ENCODE results near the gene CDC42EP5.
"Not testable (repeated sequence)": the region's sequence is repeated elsewhere in the genome, so short reads cannot be mapped to it uniquely, and the experiment has no call there.

CDC42EP5 gene

DNA sequence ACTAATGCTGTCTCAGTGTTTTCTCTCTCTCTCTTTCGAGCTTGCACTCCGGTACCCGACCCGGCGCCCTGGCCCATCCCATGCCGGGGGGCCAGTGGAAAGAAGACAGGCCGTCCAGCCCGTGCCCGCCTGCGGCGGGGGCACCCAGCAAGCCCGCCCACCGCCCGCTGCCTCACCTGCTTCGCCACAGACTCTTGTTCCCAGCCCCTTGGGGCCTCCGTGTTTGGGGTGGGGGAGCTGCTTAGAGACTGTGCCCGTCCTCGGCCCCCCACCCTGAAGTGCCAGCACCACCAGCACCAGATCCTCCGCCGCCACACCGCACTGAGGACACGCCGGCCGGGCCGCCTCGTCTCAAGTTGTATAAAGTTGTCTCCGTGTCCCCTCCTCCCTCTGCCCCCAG is 11.9 kb downstream of the CDC42EP5 start:
- DNase-seq: no peak

DNA sequence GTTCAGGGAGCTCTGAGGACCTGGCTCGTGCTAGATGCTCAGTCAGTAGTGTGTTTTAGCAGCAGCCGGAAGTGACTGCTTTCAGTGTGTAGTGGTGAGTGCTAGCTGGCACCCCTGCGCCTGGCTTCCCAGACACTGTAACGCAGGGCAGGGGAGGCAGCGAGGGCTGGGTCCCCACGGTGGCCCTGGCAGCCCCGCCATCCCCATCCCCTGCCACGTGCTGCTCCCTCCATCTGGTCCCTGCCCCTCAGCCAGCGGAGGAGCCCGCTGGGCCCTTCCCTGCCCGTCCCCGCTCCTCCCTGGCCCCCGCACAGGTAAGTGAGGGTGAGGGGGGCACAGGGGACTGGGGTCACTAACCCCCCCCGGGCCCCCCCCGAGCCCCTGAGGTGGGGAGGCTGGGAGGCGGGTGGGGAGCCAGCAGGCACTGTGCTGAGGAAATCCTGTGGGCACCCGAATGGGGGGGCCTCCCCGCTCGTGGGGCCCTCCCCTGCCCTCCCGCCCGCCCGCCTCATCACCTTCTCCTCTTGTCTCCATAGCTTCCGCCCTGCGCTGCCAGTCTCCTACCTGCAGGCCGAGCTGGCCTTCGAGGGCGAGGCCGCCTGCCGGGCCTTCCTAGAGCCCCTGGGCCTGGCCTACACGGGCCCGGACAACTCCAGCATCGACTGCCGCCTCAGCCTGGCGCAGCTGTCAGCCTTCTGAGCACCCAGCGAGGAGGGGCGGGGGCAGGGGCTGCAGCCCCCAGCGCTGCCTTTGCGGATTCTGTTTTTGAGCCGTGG is 12.7 kb downstream of the CDC42EP5 start:
- no peak for DNase-seq

DNA sequence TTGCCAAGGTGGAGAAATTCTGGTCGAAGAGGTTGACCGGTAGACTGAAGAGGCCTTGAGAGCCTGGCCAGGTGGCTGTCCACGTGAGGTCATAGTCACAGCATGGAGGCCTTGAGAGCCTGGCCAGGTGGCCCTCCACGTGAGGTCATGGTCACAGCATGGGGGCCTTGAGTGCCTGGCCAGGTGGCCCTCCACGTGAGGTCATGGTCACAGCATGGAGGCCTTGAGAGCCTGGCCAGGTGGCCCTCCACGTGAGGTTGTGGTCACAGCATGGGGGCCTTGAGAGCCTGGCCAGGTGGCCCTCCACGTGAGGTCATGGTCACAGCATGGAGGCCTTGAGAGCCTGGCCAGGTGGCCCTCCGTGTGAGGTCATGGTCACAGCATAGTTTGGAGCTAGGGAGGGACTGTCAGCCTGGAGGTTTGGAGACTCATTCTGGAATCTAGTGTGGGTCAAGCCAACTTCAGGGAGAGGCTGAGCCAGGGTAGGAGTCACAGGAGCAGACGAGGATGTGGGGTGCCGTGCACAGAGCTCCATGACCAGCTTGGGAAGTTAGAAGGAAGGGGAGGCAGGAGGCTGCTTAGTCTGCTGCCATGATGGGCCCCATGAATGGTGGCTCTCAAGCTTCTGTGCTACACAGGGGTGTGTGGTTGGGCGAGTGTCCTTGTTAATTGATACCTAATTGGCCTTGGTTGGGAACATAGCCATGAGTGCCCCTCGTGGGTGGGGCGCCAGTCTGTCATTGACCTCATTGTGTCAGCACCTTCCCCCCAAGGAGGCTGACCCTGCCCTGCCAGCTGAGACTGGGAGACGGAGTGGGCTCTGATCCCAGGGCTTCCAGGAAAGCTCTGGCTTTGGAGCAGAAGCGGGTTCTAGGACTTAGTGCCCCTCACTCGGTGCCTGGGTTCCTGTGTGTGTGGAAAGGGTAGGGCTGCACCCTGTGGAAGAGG is 13.5 kb downstream of the CDC42EP5 start:
- no peak for DNase-seq

DNA sequence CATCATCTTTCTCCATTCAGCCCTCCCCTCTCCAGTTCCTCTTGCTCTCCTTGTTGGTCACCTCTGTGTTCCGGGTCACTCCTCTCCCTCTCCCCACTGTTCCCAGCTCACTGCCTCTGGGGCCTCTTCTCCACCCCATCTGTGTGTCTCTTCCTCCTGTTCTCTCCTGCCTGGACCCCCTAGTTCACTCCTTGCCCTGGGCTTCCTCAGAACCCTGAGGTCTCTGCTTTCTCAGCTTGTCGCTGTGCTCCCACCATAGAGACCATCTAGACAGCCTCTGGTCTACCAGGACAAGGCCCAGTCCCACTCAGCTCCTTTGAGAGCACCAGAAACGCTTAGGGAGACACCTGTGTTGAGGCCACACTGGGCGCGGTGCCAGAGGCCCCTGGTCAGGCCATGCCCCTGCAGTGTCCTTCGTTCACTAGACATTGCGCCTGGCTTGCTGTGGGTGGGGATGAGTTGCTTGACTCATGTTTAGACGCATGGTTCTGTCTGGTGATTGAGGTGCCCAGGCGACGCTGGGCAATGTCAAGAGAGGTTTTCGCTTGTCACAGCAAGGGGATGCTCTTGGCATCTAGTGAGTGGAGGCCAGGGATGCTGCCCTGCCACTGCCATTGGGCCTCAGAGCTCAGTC is 14.3 kb downstream of the CDC42EP5 start:
- no peak for DNase-seq

DNA sequence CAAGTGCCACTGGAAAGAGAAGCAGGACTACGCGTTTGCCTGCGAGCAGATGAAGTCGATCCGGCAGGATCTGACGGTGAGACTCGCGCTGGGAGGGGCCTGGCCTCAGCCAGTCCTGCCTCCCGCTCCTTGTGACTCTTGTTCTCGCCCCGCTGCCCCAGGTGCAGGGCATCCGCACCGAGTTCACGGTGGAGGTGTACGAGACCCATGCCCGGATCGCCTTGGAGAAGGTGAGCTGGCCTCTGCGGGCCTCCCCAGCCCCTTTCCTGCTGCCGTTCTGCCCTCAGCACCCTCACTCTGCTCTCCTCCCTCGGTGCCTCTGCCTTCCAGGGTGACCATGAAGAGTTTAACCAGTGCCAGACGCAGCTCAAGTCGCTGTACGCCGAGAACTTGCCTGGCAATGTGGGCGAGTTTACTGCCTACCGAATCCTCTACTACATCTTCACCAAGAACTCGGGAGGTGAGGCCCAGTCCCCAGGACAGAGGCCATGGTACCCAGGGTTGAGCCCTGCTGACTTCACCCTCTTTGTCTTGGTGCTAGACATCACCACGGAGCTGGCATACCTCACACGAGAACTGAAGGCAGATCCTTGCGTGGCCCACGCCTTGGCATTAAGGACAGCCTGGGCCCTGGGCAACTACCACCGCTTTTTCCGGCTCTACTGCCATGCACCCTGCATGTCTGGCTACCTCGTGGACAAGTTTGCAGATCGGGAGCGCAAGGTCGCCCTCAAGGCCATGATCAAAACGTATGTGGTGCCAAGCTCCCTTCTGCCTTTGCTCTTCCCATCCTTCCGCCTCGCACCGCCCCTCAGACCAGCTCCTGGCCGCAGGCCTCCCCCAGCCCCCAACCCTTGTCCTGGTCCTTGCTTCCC is 15.1 kb downstream of the CDC42EP5 start:
- no peak for DNase-seq

DNA sequence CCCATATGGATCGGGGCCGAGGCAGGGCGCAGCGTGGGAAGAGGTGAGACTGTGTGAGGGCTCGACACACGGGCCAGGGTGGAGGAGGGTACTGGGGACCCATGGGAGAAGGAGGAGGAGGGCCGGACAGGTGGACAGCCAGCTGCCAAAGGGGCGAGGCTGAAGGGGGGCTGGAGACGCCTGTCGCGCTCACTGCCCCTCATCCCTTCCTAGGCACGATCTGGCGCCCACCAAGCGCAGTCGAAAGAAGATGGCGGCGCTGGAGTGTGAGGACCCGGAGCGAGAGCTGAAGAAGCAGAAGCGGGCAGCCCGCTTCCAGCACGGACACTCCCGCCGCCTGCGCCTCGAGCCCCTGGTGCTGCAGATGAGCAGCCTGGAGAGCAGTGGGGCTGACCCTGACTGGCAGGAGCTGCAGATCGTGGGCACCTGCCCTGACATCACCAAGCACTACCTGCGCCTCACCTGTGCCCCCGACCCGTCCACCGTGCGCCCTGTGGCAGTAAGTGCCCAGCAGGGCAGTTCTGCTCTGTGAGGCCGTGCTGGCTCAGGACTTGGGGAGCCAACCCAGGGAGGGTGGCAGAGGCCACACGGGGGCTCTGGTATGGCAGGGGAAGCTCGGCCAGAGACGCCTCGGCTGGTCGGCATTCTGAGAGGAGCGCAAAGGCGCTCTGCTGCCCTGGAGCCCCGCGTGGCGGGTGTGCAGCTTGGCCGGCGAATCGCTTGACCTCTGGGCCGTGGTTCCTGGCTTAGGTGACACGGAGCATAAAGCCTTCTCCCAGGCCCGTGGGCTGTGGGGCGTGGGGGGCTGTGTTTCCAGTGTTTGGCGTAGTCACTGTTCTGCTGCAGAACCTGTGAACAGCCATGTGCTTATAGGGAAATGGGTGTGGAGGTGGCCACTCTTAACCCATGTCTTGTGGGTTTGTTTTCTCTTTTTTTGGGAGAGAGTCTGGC is 16.4 kb downstream of the CDC42EP5 start:
- no peak for DNase-seq

DNA sequence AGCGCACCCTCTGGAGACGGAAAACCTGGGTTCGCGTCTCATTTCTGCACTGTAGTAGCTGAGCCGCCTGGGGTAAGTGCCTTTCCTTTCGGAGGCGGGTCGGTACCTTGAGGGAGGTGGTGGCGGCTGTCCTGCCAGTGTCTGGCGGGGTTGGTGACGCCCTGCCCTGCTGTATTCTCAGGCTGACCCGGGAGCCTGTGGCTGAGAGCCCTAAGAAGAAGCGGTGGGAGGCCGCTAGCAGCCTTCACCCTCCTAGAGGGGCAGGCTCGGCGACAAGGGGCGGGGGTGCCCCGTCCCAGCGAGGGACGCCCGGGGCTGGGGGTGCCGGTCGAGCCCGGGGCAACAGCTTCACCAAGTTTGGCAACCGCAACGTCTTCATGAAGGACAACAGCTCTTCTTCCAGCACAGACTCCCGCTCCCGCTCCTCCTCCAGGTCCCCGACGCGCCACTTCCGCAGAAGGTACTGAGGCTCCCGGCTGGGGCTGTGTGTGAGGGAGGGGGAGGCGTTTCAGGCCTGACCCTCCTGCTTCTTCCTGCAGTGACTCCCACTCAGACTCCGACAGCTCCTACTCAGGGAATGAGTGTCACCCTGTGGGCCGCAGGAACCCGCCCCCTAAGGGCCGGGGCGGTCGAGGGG is 17.2 kb downstream of the CDC42EP5 start:
- DNase-seq: no peak

DNA sequence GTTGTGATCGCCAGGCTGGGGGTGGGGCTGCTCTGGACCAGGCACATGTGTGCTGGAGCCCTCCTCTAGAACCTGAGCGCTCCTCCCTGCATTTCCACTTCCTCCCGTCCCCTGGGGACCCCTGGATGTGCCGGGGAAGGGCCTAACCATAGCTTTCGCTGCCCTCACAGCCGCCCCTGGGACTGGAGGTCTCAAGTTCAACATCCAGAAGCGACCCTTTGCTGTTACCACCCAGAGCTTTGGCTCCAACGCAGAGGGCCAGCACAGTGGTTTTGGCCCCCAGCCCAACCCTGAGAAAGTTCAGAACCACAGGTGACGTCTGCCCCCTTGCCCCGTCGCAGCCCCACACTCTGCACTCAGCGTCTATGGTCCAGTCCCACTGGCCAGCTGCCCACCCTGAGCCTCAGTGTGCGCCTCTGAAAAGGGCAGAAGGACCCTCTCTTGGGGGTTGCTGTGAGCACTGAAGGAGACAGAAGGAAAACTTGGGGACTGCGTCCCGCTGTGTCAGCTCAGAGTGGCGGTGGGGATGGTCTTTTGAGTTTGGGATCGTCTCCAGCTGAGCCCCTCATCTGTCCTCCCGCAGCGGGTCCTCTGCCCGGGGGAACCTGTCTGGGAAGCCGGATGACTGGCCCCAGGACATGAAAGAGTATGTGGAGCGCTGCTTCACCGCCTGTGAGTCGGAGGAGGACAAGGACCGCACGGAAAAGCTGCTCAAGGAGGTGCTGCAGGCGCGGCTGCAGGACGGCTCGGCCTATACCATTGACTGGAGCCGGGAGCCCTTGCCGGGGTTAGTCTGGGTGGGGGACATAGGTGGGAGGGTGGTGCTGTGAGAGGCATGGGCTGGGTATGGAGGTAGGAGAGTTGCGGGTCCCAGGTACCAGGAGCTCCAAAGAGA is 18.1 kb downstream of the CDC42EP5 start:
- no peak for DNase-seq

DNA sequence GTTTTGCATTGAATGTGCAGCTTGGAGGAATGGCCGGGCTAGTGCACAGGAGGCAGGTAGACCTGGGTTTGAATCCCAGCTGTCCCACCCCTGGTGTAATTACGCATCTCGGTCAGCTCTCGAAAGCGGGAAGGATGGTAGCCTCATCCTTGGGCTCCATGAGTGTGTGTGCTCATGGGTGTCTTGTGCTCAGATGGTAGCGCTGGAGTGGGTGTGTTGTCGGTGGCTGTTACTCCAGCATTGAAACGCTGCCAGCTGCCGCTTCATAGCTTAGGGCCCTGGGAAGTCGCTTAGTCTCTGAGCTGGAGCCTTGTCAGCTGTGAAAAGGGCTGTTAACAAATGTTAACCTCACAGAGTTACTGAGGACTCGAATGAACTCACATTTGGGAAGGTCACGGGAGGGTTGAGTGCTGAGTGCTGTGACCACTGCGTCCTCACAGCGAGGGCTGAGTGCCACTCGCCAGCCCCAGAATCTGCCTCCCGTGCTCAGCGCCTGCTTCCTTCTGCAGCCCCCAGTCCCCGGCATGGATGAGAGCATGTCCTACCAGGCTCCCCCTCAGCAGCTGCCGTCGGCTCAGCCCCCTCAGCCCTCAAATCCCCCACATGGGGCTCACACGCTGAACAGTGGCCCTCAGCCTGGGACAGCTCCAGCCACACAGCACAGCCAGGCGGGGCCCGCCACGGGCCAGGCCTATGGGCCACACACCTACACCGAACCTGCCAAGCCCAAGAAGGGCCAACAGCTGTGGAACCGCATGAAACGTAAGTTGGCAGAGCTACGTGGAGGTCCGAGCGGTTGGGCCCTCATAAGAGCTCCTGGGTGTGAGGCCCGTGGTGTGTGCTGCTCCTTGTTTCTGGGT is 18.9 kb downstream of the CDC42EP5 start:
- no peak for DNase-seq

DNA sequence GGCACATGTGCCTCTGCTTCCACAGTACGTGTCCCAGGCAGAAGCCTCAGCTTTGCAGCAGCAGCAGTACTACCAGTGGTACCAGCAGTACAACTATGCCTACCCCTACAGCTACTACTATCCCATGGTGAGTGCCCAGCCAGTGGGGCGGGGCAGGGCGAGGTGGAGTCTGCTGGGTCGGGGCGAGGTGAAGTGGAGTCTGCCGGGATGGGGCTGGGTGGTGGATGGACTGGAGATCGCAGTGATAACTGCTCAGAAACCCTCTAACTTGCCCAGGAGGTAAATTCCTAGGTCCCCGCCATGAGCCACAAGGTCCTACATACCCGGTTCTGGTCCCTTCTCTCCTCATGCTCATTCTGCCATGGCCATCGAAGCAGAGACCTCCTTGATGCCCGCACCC is 20.5 kb downstream of the CDC42EP5 start:
- DNase-seq: no peak

DNA sequence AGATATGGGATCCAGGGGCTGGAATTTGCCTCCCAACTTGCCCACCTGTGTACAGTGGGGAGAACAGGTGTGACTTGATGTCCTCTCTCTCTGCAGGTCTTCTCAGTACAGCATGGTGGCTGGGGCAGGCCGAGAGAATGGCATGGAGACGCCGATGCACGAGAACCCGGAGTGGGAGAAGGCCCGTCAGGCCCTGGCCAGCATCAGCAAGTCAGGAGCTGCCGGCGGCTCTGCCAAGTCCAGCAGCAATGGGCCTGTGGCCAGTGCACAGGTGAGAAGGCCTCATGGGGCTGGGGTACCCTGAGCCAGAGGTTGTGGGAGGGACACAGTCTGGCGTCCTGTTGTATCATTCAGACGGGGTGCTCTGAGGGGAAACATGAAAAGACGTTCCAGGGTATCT is 21.1 kb downstream of the CDC42EP5 start:
- DNase-seq: no peak

DNA sequence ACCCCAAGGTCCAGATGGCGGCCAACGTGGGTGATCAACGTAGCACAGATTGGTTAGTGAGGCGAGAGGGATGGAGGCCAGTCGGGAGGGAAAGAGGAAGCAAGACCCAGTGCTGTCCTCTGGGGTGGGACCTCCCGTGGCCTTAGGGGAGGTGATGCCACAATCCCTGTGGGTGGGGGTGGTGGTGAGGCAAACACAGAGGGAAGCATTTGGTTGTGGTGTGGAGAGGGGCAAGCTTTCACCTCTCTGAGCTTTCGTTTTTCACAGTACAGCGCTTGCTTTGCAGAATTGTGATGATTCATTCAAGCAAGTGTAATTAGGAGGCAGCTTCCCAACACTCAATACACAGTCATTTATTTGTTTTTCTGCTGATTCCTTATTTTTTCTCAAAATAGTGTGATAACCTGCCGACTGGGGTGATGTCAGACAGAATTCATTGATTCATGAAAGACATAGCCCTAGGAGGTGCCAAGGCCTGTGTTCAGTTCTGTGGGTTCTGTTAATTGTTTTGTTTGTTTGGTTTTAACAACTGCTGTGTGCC is 21.7 kb downstream of the CDC42EP5 start:
- no peak for DNase-seq

DNA sequence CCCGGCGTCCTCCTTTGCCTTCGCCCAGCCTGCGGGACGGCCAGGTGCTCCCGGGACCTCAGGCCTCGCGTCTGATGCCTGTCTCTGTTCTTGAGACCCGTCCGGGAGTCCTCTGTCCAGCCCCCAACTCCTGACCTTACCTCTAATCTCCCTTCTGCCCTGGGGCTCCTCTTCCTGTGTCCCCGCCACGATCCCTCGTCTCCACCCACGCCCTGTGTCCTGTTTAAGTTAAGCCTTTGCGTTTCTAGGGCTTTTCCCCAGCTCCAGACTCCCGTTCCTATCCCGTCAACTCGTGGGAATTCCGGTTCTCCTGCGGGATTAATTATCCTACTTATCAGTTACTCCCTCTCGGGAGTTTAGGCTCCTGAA is 23.4 kb downstream of the CDC42EP5 start:
- no peak for DNase-seq

DNA sequence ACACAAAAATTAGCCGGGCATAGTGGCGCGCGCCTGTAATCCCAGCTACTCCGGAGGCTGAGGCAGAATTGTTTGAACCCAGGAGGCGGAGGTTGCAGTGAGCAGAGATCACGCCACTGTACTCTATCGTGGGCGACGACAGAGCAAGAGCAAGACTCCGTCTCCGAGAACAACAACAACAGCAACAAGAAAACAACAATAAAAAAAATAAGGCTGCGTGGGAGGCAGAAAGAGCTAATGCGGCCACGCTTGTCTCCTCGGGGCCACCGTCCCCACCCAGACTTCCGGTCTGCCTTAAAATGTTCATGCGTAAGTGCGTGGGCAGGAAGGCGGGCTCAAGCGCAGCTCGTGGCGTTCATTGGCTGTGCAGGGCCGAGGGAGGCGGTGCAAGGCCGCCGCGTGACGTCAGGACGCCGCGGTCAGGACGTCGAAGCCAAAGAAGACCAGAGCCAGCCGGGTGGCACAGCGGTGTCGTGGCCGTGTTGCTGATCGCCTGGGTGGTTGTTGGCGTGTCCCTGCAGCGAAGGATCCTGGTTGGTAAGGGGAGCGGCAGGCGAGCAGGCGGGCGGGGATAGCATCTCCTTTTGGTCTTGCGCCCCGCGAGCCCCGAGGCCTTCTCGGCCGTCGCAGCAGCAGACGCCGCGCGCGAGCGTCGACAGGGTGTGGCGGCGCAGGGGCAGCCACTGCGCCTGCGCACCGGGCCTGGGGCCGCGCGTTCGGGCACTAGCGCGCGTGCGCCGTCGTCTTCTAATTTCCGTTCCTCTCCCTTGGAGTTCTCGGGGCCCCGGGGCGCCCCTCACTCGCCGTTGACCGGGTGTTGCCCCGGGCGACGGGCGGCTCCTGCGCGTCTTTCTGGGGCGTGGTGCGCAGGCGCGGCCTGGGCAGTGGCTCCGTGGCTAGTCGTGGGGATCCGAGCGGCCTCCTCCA is 24.1 kb downstream of the CDC42EP5 start, which contains the start of gene LENG8:
LENG8 (plus strand) TSS at position 426 of the 927 bp plus-strand sequence. CDS start 2,146 bp downstream, outside the sequence.
- DNase-seq: peak; percentile 86

DNA sequence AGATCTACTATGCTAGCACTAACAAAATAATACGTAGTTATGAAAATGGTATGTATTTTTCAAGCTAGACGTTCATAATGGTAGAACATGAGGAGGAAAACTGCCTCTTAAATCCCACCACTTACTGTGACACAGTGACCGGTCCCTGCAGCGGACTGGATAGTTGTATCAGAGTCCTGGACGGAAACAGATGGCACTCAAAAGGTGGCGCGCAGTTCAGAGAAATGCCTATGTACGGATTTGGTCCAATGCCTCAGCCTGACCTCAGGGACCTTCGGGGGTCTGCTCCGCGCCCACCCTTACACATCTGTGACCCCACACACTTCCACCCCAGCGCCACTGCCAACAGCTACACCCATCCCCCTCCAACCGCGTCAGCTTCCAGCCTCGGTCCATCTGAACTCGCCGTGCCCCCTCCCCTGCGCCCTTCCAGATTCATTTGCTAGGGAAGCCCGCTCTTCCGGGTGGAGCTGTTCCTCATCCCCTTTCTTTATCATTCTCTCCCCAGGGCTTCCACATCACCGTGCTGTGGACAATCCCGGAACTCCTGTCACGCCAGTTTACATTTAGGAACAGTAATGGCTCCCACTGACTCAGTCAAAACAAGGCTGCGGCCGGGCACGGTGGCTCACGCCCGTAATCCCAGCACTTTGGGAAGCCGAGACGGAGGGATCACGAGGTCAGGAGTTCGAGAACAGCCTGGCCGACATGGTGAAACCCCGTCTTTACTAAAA is 24.9 kb downstream of the CDC42EP5 start:
- no peak for DNase-seq

DNA sequence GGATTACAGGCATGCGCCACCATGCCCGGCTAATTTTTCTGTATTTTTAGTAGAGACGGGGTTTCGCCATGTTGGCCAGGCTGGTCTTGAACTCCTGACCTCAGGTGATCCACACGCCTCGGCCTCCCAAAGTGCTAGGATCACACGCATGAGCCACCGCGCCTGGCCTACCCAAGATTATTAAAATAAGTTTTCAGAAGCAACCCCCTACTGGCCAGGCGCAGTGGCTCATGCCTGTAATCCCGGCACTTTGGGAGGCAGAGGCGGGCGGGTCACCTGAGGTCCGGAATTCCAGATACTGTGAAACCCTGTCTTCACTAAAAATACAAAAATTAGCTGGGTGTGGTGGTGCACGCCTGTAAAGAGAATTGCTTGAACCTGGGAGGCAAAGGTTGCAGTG is 26.7 kb downstream of the CDC42EP5 start:
- not testable (repeated sequence) for DNase-seq
